Duodenal mucosa (tissue), 2 donors: ENCODE results near the gene TAF3.

Source experiments
- H3K27ac ChIP-seq: one replicate; pipeline ENCODE4 v1.7.0; 2013; ENCODE audit warnings: low read depth, low read length
- H3K27me3 ChIP-seq, 2 donors: one replicate each; pipeline ENCODE4 v1.7.0; 2013; ENCODE audit warnings: low read length in 2 of 2, control low read depth in 1 of 2; ENCODE audit not compliant: insufficient read depth in 2 of 2, control insufficient read depth in 1 of 2
- H3K36me3 ChIP-seq, 2 donors: one replicate each; pipeline ENCODE4 v1.7.0; 2013; ENCODE audit warnings: low read length in 2 of 2, control low read depth in 1 of 2; ENCODE audit not compliant: insufficient read depth in 2 of 2, control insufficient read depth in 1 of 2
- H3K4me1 ChIP-seq, 2 donors: one replicate each; pipeline ENCODE4 v1.7.0; 2013; ENCODE audit warnings: low read length in 2 of 2, control low read depth in 1 of 2; ENCODE audit not compliant: insufficient read depth in 2 of 2, control insufficient read depth in 1 of 2
- H3K4me3 ChIP-seq, 2 donors: one replicate each; pipeline ENCODE4 v1.7.0; 2013; ENCODE audit warnings: low read length in 2 of 2, low read depth in 1 of 2
- H3K9ac ChIP-seq, 2 donors: one replicate each; pipeline ENCODE4 v1.7.0; 2013; ENCODE audit warnings: low read length in 2 of 2, low read depth in 1 of 2
- H3K9me3 ChIP-seq, 2 donors: one replicate each; pipeline ENCODE4 v1.7.0; 2013; ENCODE audit warnings: low read length in 2 of 2, control low read depth in 1 of 2; ENCODE audit not compliant: control insufficient read depth in 1 of 2

TAF3 gene

DNA sequence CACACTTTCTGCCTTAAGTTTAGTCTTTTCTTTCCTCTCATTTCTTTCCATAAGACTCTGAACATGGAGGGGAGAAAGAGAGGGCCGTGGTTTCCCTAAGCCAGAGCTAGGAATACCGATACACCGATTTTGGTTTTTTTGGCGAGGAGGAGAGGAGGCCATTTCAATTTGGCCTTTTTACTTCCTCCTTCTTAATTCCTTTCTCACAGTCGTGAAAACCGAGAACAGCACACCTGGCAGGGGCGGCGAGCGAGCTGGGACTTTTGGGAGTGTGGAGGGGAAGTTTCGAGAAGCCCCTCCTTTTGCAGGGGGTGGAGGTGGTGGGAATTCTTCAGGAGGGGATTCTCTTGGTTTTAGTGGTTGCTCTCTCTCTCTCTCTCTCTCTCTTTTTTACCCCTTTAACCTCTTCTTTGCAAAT lies 242.4 kb downstream of the TAF3 start:
- H3K9me3 ChIP-seq = no peaks in the 10 kb centered on the region
- no peaks in the 10 kb centered on the region for H3K36me3 ChIP-seq
- H3K27me3 ChIP-seq = peaks cover 54 to 73% of the 10 kb centered on the region in 2 donors
- H3K4me1 ChIP-seq = peaks cover 0 to 15% of the 10 kb centered on the region in 2 donors
- peak overlapping the region in 1 of 2 donors; percentile 47 for H3K4me3 ChIP-seq
- no peak overlapping the region for H3K27ac ChIP-seq
- H3K9ac ChIP-seq = peak overlapping the region in 1 of 2 donors; percentile 4

DNA sequence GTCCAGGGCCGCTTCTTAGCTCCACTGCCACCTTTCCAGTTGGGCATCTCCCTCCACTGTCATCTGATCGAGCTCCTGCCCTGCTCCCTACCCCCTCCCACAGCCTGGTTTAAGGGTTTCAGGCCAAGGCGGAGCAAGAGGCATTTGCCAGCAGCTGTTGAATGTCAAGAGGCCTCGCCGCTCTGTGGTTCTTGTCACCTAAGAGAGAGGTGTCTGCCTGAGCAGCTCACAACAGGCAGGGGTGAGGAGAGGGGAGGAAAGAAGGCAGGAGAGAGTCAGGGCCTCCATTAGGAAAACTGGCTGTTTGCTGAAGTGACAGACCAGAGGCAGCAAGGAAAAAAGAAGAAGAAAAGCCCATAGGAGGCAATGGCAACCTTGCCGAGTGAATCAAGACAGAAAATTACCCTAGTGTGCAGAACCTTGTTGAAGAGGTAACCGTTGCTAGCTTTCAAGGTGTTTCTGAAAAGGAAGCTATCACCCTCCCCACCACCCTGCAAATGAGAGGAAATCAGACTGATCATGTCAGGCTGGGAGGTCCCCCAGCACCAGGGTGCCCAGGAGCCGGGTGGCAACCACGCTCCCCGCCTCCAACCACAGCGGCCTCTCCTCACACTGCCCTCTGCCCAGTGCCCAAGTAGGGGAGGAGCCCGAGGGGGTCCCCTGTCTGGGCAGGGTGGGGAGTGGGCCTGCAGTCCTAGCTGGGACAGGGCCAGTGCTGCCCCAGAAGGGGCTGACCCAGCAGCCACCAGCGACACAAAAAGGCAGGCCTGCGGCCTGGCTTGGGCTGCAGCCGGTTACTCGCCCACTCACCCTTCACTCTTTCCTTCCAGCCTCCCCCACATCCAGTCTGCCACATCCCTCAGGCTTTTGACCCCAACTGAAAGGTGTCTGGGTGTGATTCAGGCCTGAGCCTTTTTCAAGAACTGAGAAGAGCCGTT lies 243.2 kb downstream of the TAF3 start:
- H3K4me1 ChIP-seq = peaks cover 0 to 12% of the 10 kb centered on the region in 2 donors
- H3K27me3 ChIP-seq = peaks cover 52 to 67% of the 10 kb centered on the region in 2 donors
- H3K27ac ChIP-seq = no peak overlapping the region
- no peaks in the 10 kb centered on the region for H3K36me3 ChIP-seq
- no peaks in the 10 kb centered on the region for H3K9me3 ChIP-seq
- no peak overlapping the region for H3K9ac ChIP-seq
- no peak overlapping the region for H3K4me3 ChIP-seq

DNA sequence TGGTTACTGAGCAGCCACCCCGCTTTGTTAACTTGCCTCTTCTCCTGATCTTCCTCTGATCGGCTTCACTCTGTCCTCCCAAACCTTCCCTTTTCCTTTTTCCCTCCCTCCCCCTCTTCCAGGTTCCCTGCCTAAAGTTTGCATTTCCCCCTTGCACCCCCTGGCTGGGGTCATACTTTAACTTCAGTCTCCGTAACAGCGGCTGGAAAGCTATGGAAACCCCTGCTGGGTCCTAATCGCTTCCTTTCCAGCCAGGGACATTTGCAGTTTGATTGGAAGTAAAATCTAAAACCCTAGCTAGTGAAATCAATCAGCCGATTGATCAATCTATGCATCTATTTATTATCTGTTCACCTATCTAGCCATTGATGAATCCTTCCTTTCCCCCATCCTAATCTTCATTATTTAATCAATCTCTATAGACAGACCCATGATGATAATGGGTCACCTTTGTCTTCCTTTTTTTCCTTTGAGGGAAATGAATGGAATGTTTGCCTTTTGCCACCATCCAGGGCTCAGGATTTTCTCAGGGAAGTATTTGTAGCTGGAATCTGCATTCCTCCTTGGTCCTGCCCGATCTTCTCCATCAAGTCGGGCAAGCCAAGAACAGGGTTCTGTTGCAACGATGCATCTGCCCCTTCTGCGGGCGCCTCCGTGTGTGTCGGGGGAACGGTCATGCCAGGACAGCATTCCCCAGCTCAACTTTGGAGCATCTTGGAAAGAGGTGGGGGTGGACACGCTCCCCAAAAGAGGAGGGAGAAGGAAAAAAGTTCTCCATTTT lies 245.0 kb downstream of the TAF3 start:
- H3K9me3 ChIP-seq = no peaks in the 10 kb centered on the region
- no peak overlapping the region for H3K4me3 ChIP-seq
- H3K4me1 ChIP-seq = peaks cover 0 to 8% of the 10 kb centered on the region in 2 donors
- no peak overlapping the region for H3K27ac ChIP-seq
- H3K9ac ChIP-seq = no peak overlapping the region
- H3K27me3 ChIP-seq = peaks cover 40 to 51% of the 10 kb centered on the region in 2 donors
- H3K36me3 ChIP-seq = no peaks in the 10 kb centered on the region

GRCh38 chr10:8063935-8064334 lies 245.6 kb downstream of the TAF3 start:
- peaks cover 36 to 47% of the 10 kb centered on the region in 2 donors for H3K27me3 ChIP-seq
- H3K9ac ChIP-seq = no peak overlapping the region

GRCh38 chr10:8064436-8064835 lies 246.1 kb downstream of the TAF3 start:
- Histone ChIP-seq H3K27me3 (peaks cover 31 to 42% of the 10 kb centered on the region in 2 donors), H3K9me3 (no peaks in the 10 kb centered on the region), H3K9ac (no peak overlapping the region), H3K4me1 (peaks cover 0 to 8% of the 10 kb centered on the region in 2 donors), H3K4me3 (no peak overlapping the region), H3K27ac (no peak overlapping the region), H3K36me3 (no peaks in the 10 kb centered on the region)

More at GRCh38 chr10:8063935-8064334, 245.6 kb downstream of the TAF3 start:
- Histone ChIP-seq H3K27ac (no peak overlapping the region), H3K4me1 (peaks cover 0 to 8% of the 10 kb centered on the region in 2 donors), H3K36me3 (no peaks in the 10 kb centered on the region), H3K9me3 (no peaks in the 10 kb centered on the region), H3K4me3 (no peak overlapping the region)

- Histone ChIP-seq H3K4me3 (no peak overlapping the region), H3K4me1 (peaks cover 0 to 3% of the 10 kb centered on the region in 2 donors), H3K9ac (no peak overlapping the region), H3K36me3 (no peaks in the 10 kb centered on the region), H3K9me3 (no peaks in the 10 kb centered on the region), H3K27ac (no peak overlapping the region), H3K27me3 (peaks cover 25 to 30% of the 10 kb centered on the region in 2 donors)
Measured at GRCh38 chr10:8065651-8066050, 247.3 kb downstream of the TAF3 start.

GRCh38 chr10:8066124-8066523 lies 247.8 kb downstream of the TAF3 start:
- Histone ChIP-seq H3K27ac (no peak overlapping the region), H3K9me3 (no peaks in the 10 kb centered on the region), H3K9ac (no peak overlapping the region), H3K36me3 (no peaks in the 10 kb centered on the region), H3K4me3 (no peak overlapping the region), H3K27me3 (peaks cover 20 to 28% of the 10 kb centered on the region in 2 donors), H3K4me1 (peaks cover 0 to 2% of the 10 kb centered on the region in 2 donors)
